MM.1S (cell line): ENCODE measurements around the gene SLIT3.

ENCODE experiments used
- DNase-seq: peaks from one replicate; pipeline ENCODE4 v3.0.0-alpha.2; 2015
- H2AFZ ChIP-seq: fragments of 300-600 bp; sonication (generic); 2 replicates; pipeline ENCODE4 v1.6.0; 2016; ENCODE audit warnings: antibody characterized with exemption, low read length
- H3F3A ChIP-seq: fragments of 300-600 bp; sonication (generic); 2 replicates; pipeline ENCODE4 v1.6.1; 2016; ENCODE audit warnings: mild to moderate bottlenecking, antibody characterized with exemption, low read length, moderate library complexity, mixed read lengths; ENCODE audit not compliant: insufficient read depth
- H3K27ac ChIP-seq: fragments of 300-600 bp; sonication (generic); 2 replicates; pipeline ENCODE4 v1.5.1; 2016; ENCODE audit warnings: mild to moderate bottlenecking, low read length
- H3K27me3 ChIP-seq: fragments of 300-600 bp; sonication (generic); replicated peaks from 2 replicates; pipeline ENCODE4 v1.6.0; 2016; ENCODE audit warnings: low read length; ENCODE audit not compliant: insufficient read depth
- H3K36me3 ChIP-seq: fragments of 300-600 bp; sonication (generic); replicated peaks from 2 replicates; pipeline ENCODE4 v1.6.1; 2016; ENCODE audit warnings: mild to moderate bottlenecking, low read length, mixed read lengths; ENCODE audit not compliant: insufficient read depth
- H3K4me1 ChIP-seq: fragments of 300-600 bp; sonication (generic); 2 replicates; pipeline ENCODE4 v1.6.1; 2016; ENCODE audit warnings: low read length, mixed read lengths
- H3K4me2 ChIP-seq: fragments of 300-600 bp; sonication (generic); 2 replicates; pipeline ENCODE4 v1.6.0; 2016; ENCODE audit warnings: low read depth, low read length
- H3K4me3 ChIP-seq: fragments of 300-600 bp; sonication (generic); 2 replicates; pipeline ENCODE4 v1.5.1; 2016; ENCODE audit warnings: low read length, mixed read lengths
- H3K79me2 ChIP-seq: fragments of 300-600 bp; sonication (generic); 2 replicates; pipeline ENCODE4 v1.6.1; 2016; ENCODE audit warnings: mixed run types, low read length, mixed read lengths
- H3K9ac ChIP-seq: fragments of 300-600 bp; sonication (generic); 2 replicates; pipeline ENCODE4 v1.6.1; 2016; ENCODE audit warnings: low read length, mixed read lengths
- H3K9me2 ChIP-seq: fragments of 300-600 bp; sonication (generic); replicated peaks from 2 replicates; pipeline ENCODE4 v1.6.1; 2016; ENCODE audit warnings: mild to moderate bottlenecking, low read length, mixed read lengths; ENCODE audit not compliant: insufficient read depth
- H3K9me3 ChIP-seq: fragments of 300-600 bp; sonication (generic); replicated peaks from 2 replicates; pipeline ENCODE4 v1.6.1; 2016; ENCODE audit warnings: mild to moderate bottlenecking, low read length, mixed read lengths; ENCODE audit not compliant: insufficient read depth
- H4K20me1 ChIP-seq: fragments of 300-600 bp; sonication (generic); 2 replicates; pipeline ENCODE4 v1.6.1; 2016; ENCODE audit warnings: mild to moderate bottlenecking, low read length, moderate library complexity, mixed read lengths; ENCODE audit not compliant: insufficient read depth
- CTCF ChIP-seq: fragments of 300-600 bp; sonication (generic); IDR thresholded peaks from 2 replicates; pipeline ENCODE4 v1.5.1; 2016; ENCODE audit warnings: antibody characterized with exemption, low read length, mixed read lengths
- EZH2 ChIP-seq: fragments of 300-600 bp; sonication (generic); optimal IDR thresholded peaks from 2 replicates; pipeline ENCODE3; 2017; ENCODE audit warnings: low read depth, mild to moderate bottlenecking, antibody characterized with exemption, low read length, mixed read lengths
- EZH2phosphoT487 ChIP-seq: fragments of 300-600 bp; sonication (generic); IDR thresholded peaks from 2 replicates; pipeline ENCODE4 v1.6.1; 2018; ENCODE audit warnings: antibody characterized with exemption, low read length

Gene SLIT3

GRCh38 chr5:169260896-169261569 lies 39.9 kb downstream of the SLIT3 start:
- no peaks in the 10 kb centered on the region for H3K36me3 ChIP-seq
- no peak overlapping the region for H3K27ac ChIP-seq
- no peak for TF ChIP-seq EZH2
- no peak for TF ChIP-seq CTCF
- TF ChIP-seq EZH2phosphoT487 = no peak
- no peaks in the 10 kb centered on the region for H3K4me1 ChIP-seq
- H3K9me3 ChIP-seq = no peaks in the 10 kb centered on the region
- no peak overlapping the region for H2AFZ ChIP-seq
- no peaks in the 10 kb centered on the region for H3K79me2 ChIP-seq
- no peaks in the 10 kb centered on the region for H3F3A ChIP-seq
- H3K4me3 ChIP-seq = no peak overlapping the region
- DNase-seq = no peak
- no peaks in the 10 kb centered on the region for H3K27me3 ChIP-seq
- H3K4me2 ChIP-seq = no peak overlapping the region
- no peaks in the 10 kb centered on the region for H3K9me2 ChIP-seq
- no peak overlapping the region for H3K9ac ChIP-seq
- H4K20me1 ChIP-seq = no peaks in the 10 kb centered on the region

- no peak overlapping the region for H2AFZ ChIP-seq
- no peaks in the 10 kb centered on the region for H3K9me3 ChIP-seq
- H3K79me2 ChIP-seq = no peaks in the 10 kb centered on the region
- H3K27ac ChIP-seq = no peak overlapping the region
- H3K9ac ChIP-seq = no peak overlapping the region
- no peaks in the 10 kb centered on the region for H3K4me1 ChIP-seq
- H4K20me1 ChIP-seq = no peaks in the 10 kb centered on the region
- no peak overlapping the region for H3K4me2 ChIP-seq
- no peaks in the 10 kb centered on the region for H3K9me2 ChIP-seq
- no peaks in the 10 kb centered on the region for H3F3A ChIP-seq
- TF ChIP-seq EZH2phosphoT487 = no peak
- H3K4me3 ChIP-seq = no peak overlapping the region
- DNase-seq = no peak
- no peaks in the 10 kb centered on the region for H3K27me3 ChIP-seq
- H3K36me3 ChIP-seq = no peaks in the 10 kb centered on the region
Measured at GRCh38 chr5:169258372-169259000, 42.5 kb downstream of the SLIT3 start.

GRCh38 chr5:169256191-169256590 lies 44.7 kb downstream of the SLIT3 start:
- Histone ChIP-seq H3K4me2 (no peak overlapping the region), H3F3A (no peaks in the 10 kb centered on the region), H3K27me3 (no peaks in the 10 kb centered on the region), H3K27ac (no peak overlapping the region), H3K9ac (no peak overlapping the region), H3K9me2 (no peaks in the 10 kb centered on the region), H3K4me1 (no peaks in the 10 kb centered on the region), H3K9me3 (no peaks in the 10 kb centered on the region), H4K20me1 (no peaks in the 10 kb centered on the region), H3K4me3 (no peak overlapping the region), H2AFZ (no peak overlapping the region), H3K36me3 (no peaks in the 10 kb centered on the region), H3K79me2 (no peaks in the 10 kb centered on the region)
- TF ChIP-seq CTCF = no peak
- TF ChIP-seq EZH2phosphoT487 = no peak
- TF ChIP-seq EZH2 = no peak
- no peak for DNase-seq

- H3K36me3 ChIP-seq = no peaks in the 10 kb centered on the region
- no peak for DNase-seq
- H3K27me3 ChIP-seq = no peaks in the 10 kb centered on the region
- no peak overlapping the region for H3K9ac ChIP-seq
- H2AFZ ChIP-seq = no peak overlapping the region
- no peaks in the 10 kb centered on the region for H3K79me2 ChIP-seq
- no peak for TF ChIP-seq EZH2
- no peak for TF ChIP-seq EZH2phosphoT487
- TF ChIP-seq CTCF = no peak
- H3K4me3 ChIP-seq = no peak overlapping the region
- H3K4me1 ChIP-seq = no peaks in the 10 kb centered on the region
- H3K27ac ChIP-seq = no peak overlapping the region
- H3K9me3 ChIP-seq = no peaks in the 10 kb centered on the region
- H3F3A ChIP-seq = no peaks in the 10 kb centered on the region
- H3K9me2 ChIP-seq = no peaks in the 10 kb centered on the region
- no peak overlapping the region for H3K4me2 ChIP-seq
- no peaks in the 10 kb centered on the region for H4K20me1 ChIP-seq
Measured at GRCh38 chr5:169253071-169253470, 47.9 kb downstream of the SLIT3 start.
